Measurements from ENCODE around the gene TGFBR2. TPM values are rescaled to one million over a fixed set of nuclear protein-coding genes. Genes with fewer than 3 reads are reported as not detected.

TGFBR2 gene
- total RNA-seq, 1 experiment from 2014 or later, result not detected

GRCh38 chr3:30738605-30739004, 132.2 kb downstream of the TGFBR2 start:
- H2AFZ ChIP-seq (ENCODE audit: low read length), result no peak overlapping the region
- no peaks in the 10 kb centered on the region for H3K79me2 ChIP-seq (ENCODE audit: low read length)
- no peak overlapping the region for H3K27ac ChIP-seq (ENCODE audit: low read length)
- H3K4me2 ChIP-seq (ENCODE audit: low read depth, low read length, poor library complexity, severe bottlenecking), result no peak overlapping the region
- H4K20me1 ChIP-seq (ENCODE audit: insufficient read depth, low read depth, low read length), result no peaks in the 10 kb centered on the region
- H3K4me3 ChIP-seq (ENCODE audit: low read length), result no peak overlapping the region
- H3K9me3 ChIP-seq (ENCODE audit: low read length), result no peaks in the 10 kb centered on the region
- no peaks in the 10 kb centered on the region for H3K4me1 ChIP-seq (ENCODE audit: low read length)
- DNase-seq, result no peak
- no peaks in the 10 kb centered on the region for H3K9me2 ChIP-seq (replicated peaks; ENCODE audit: insufficient read depth, low read length)
- H3K27me3 ChIP-seq (ENCODE audit: low read length), result no peaks in the 10 kb centered on the region
- no peaks in the 10 kb centered on the region for H3K36me3 ChIP-seq (ENCODE audit: insufficient read depth, low read length)
- H3K9ac ChIP-seq (ENCODE audit: low read length), result no peak overlapping the region

GRCh38 chr3:30741889-30742288, 135.5 kb downstream of the TGFBR2 start:
- H3K4me2 ChIP-seq (ENCODE audit: low read depth, low read length, poor library complexity, severe bottlenecking), result no peak overlapping the region
- H3K9ac ChIP-seq (ENCODE audit: low read length), result no peak overlapping the region
- H3K36me3 ChIP-seq (ENCODE audit: insufficient read depth, low read length), result no peaks in the 10 kb centered on the region
- H3K79me2 ChIP-seq (ENCODE audit: low read length), result no peaks in the 10 kb centered on the region
- H3K4me1 ChIP-seq (ENCODE audit: low read length), result no peaks in the 10 kb centered on the region
- no peak overlapping the region for H3K4me3 ChIP-seq (ENCODE audit: low read length)
- H3K9me3 ChIP-seq (ENCODE audit: low read length), result no peaks in the 10 kb centered on the region
- H3K27ac ChIP-seq (ENCODE audit: low read length), result no peak overlapping the region
- no peaks in the 10 kb centered on the region for H3K9me2 ChIP-seq (replicated peaks; ENCODE audit: insufficient read depth, low read length)
- H3K27me3 ChIP-seq (ENCODE audit: low read length), result no peaks in the 10 kb centered on the region
- no peaks in the 10 kb centered on the region for H4K20me1 ChIP-seq (ENCODE audit: insufficient read depth, low read depth, low read length)
- H2AFZ ChIP-seq (ENCODE audit: low read length), result no peak overlapping the region
- no peak for DNase-seq

DNA sequence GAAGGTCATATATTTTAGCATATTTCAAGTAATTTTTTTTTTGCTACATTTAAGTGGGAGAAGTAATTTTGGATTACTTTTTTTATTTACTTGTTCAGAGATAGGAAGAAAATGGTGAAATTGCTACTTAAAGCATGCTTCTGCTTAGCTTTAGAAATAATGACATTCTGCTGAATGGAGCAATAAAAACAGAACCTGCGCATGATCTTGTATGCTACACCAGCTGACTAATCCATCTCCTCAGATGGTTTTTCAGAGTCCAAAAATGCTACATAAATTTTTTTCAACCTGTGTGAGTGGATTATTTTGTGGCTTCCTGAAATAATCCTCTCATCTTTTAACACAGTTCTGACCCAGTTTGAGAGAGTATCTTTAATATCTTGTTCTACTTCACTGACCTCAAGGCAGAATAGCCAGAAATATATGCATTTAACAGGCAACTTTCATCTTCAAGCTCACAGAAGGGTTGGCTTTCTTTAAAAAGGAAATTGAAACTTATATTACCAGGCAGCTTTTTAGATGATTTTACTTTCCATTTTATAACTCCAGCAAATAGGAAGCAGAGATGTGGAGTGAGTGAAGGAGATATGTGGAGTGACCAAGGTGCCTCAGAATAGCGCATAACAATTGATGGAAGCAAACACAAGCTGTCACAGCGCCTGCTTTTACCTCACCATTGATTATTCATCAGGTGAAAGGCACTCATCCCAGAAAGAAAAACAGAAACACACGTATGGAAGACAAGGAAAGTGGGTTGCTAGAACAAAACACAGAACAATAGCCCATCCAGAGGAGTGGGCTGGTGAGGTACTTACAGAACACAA, 136.6 kb downstream of the TGFBR2 start:
- H3K9me2 ChIP-seq (replicated peaks; ENCODE audit: insufficient read depth, low read length), result no peaks in the 10 kb centered on the region
- H3K9me3 ChIP-seq (ENCODE audit: low read length), result no peaks in the 10 kb centered on the region
- H3K27ac ChIP-seq (ENCODE audit: low read length), result no peak overlapping the region
- no peak overlapping the region for H2AFZ ChIP-seq (ENCODE audit: low read length)
- no peak for DNase-seq
- H3K4me2 ChIP-seq (ENCODE audit: low read depth, low read length, poor library complexity, severe bottlenecking), result no peak overlapping the region
- no peaks in the 10 kb centered on the region for H4K20me1 ChIP-seq (ENCODE audit: insufficient read depth, low read depth, low read length)
- no peaks in the 10 kb centered on the region for H3K36me3 ChIP-seq (ENCODE audit: insufficient read depth, low read length)
- no peak overlapping the region for H3K4me3 ChIP-seq (ENCODE audit: low read length)
- H3K79me2 ChIP-seq (ENCODE audit: low read length), result no peaks in the 10 kb centered on the region
- H3K9ac ChIP-seq (ENCODE audit: low read length), result no peak overlapping the region
- H3K27me3 ChIP-seq (ENCODE audit: low read length), result no peaks in the 10 kb centered on the region
- no peaks in the 10 kb centered on the region for H3K4me1 ChIP-seq (ENCODE audit: low read length)
